Measurements from ENCODE around the gene GPC4. TPM values are rescaled to one million over a fixed set of nuclear protein-coding genes. Genes with fewer than 3 reads are reported as not detected.

The GPC4 gene
- total and polyA plus RNA-seq, 10 of the 15 experiments (the other 5 are each of a cell fraction or from before 2014, with no cell fraction given), result 0.04 to 5.8 (median 0.13) TPM

GRCh38 chrX:133269168-133269567, 146.1 kb downstream of the GPC4 start:
- DNase-seq (ENCODE audit: low read depth, low spot score) (no peak), ATAC-seq (no peak), FAIRE-seq (no peak)
- no peak overlapping the region for H3K4me2 ChIP-seq (ENCODE audit: control insufficient read depth, insufficient read depth)
- H3K36me3 ChIP-seq (ENCODE audit: control insufficient read depth in 2 of 2, insufficient read depth in 2 of 2, low read length in 1 of 2), result no peaks in the 10 kb centered on the region
- H3K27me3 ChIP-seq (replicated peaks in 1 of 2; ENCODE audit: control insufficient read depth in 2 of 2, insufficient read depth in 2 of 2, low read length in 1 of 2), result no peaks in the 10 kb centered on the region
- POLR2A ChIA-PET, result no interaction called here
- no peak overlapping the region for H3K27ac ChIP-seq (ENCODE audit: control insufficient read depth, insufficient read depth)
- no peak overlapping the region for H3K4me3 ChIP-seq
- no peak overlapping the region for H3K9ac ChIP-seq (ENCODE audit: control insufficient read depth, insufficient read depth, low read length)
- SMC1A ChIA-PET (ENCODE audit: uncharacterized antibody, unreplicated experiment), result no interaction called here
- BruUV-seq (replicated peaks), result no TSS peak
- RAD21 ChIA-PET (ENCODE audit: unreplicated experiment), result interaction anchor here (0.6 kb wide), 1 partner anchor 104 kb away, joined by 3 read pairs; no protein-coding TSS in a partner anchor
- H2AFZ ChIP-seq (ENCODE audit: control insufficient read depth, low read depth, low read length), result no peak overlapping the region
- CTCF ChIA-PET, result no interaction called here
- WGBS (ENCODE audit: insufficient coverage, insufficient replicate concordance, low lambda C conversion rate, missing lambda C conversion rate), result 0% methylated on average over 2 of the region's 2 CpGs
- no peaks in the 10 kb centered on the region for H4K20me1 ChIP-seq (ENCODE audit: control insufficient read depth, insufficient read depth)
- no peaks in the 10 kb centered on the region for H3K9me3 ChIP-seq (replicated peaks; ENCODE audit: control insufficient read depth, insufficient read depth, low read length)
- H3K4me1 ChIP-seq (ENCODE audit: control insufficient read depth, insufficient read depth, low read length), result no peaks in the 10 kb centered on the region
- intact Hi-C loops (cut with micrococcal nuclease; ENCODE audit: unreplicated experiment), result no loop called here
- no peaks in the 10 kb centered on the region for H3K79me2 ChIP-seq (ENCODE audit: control insufficient read depth, insufficient read depth, low read length)
- in situ Hi-C loops (cut with MboI), result no loop called here
- TF ChIP-seq YBX1 (IDR thresholded peaks at IDR 0.05), result no peak
- no peak for TF ChIP-seq SRF (IDR thresholded peaks at IDR 0.05; ENCODE audit: low read depth in 2 of 2, low read length in 2 of 2)
- TF ChIP-seq EED (IDR thresholded peaks at IDR 0.05; ENCODE audit: low read depth), result no peak
- TF ChIP-seq, protein P1, sequence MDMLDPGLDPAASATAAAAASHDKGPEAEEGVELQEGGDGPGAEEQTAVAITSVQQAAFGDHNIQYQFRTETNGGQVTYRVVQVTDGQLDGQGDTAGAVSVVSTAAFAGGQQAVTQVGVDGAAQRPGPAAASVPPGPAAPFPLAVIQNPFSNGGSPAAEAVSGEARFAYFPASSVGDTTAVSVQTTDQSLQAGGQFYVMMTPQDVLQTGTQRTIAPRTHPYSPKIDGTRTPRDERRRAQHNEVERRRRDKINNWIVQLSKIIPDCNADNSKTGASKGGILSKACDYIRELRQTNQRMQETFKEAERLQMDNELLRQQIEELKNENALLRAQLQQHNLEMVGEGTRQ (IDR thresholded peaks at IDR 0.05; ENCODE audit: borderline replicate concordance, low read depth, low read length), result no peak
- TF ChIP-seq NFYB (IDR thresholded peaks at IDR 0.05; ENCODE audit: insufficient read depth, low read depth, low read length), result no peak
- no peak for TF ChIP-seq SP1 (IDR thresholded peaks at IDR 0.05; ENCODE audit: low read depth, low read length)
- TF ChIP-seq, protein P2, sequence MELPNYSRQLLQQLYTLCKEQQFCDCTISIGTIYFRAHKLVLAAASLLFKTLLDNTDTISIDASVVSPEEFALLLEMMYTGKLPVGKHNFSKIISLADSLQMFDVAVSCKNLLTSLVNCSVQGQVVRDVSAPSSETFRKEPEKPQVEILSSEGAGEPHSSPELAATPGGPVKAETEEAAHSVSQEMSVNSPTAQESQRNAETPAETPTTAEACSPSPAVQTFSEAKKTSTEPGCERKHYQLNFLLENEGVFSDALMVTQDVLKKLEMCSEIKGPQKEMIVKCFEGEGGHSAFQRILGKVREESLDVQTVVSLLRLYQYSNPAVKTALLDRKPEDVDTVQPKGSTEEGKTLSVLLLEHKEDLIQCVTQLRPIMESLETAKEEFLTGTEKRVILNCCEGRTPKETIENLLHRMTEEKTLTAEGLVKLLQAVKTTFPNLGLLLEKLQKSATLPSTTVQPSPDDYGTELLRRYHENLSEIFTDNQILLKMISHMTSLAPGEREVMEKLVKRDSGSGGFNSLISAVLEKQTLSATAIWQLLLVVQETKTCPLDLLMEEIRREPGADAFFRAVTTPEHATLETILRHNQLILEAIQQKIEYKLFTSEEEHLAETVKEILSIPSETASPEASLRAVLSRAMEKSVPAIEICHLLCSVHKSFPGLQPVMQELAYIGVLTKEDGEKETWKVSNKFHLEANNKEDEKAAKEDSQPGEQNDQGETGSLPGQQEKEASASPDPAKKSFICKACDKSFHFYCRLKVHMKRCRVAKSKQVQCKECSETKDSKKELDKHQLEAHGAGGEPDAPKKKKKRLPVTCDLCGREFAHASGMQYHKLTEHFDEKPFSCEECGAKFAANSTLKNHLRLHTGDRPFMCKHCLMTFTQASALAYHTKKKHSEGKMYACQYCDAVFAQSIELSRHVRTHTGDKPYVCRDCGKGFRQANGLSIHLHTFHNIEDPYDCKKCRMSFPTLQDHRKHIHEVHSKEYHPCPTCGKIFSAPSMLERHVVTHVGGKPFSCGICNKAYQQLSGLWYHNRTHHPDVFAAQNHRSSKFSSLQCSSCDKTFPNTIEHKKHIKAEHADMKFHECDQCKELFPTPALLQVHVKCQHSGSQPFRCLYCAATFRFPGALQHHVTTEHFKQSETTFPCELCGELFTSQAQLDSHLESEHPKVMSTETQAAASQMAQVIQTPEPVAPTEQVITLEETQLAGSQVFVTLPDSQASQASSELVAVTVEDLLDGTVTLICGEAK (IDR thresholded peaks at IDR 0.05; ENCODE audit: borderline replicate concordance), result no peak
- TF ChIP-seq MXI1 (IDR thresholded peaks at IDR 0.05; ENCODE audit: low read depth, low read length), result no peak
- TF ChIP-seq EZH2 (IDR thresholded peaks at IDR 0.05; ENCODE audit: borderline replicate concordance, control insufficient read depth, low read depth, low read length), result no peak
- no peak for TF ChIP-seq SREBF1 (IDR thresholded peaks at IDR 0.05; ENCODE audit: low read length)
- TF ChIP-seq LARP7 (IDR thresholded peaks at IDR 0.05), result no peak
- no peak for TF ChIP-seq IKZF1 (conservative IDR thresholded peaks at IDR 0.05)
- TF ChIP-seq, protein P3, sequence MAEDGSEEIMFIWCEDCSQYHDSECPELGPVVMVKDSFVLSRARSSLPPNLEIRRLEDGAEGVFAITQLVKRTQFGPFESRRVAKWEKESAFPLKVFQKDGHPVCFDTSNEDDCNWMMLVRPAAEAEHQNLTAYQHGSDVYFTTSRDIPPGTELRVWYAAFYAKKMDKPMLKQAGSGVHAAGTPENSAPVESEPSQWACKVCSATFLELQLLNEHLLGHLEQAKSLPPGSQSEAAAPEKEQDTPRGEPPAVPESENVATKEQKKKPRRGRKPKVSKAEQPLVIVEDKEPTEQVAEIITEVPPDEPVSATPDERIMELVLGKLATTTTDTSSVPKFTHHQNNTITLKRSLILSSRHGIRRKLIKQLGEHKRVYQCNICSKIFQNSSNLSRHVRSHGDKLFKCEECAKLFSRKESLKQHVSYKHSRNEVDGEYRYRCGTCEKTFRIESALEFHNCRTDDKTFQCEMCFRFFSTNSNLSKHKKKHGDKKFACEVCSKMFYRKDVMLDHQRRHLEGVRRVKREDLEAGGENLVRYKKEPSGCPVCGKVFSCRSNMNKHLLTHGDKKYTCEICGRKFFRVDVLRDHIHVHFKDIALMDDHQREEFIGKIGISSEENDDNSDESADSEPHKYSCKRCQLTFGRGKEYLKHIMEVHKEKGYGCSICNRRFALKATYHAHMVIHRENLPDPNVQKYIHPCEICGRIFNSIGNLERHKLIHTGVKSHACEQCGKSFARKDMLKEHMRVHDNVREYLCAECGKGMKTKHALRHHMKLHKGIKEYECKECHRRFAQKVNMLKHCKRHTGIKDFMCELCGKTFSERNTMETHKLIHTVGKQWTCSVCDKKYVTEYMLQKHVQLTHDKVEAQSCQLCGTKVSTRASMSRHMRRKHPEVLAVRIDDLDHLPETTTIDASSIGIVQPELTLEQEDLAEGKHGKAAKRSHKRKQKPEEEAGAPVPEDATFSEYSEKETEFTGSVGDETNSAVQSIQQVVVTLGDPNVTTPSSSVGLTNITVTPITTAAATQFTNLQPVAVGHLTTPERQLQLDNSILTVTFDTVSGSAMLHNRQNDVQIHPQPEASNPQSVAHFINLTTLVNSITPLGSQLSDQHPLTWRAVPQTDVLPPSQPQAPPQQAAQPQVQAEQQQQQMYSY (CRISPR knock-in tag; IDR thresholded peaks at IDR 0.05), result no peak
- no peak for TF ChIP-seq MEF2A (IDR thresholded peaks at IDR 0.05; ENCODE audit: insufficient read depth, low read depth, low read length)
